Uterus (tissue), 2 donors: Measurements from ENCODE around the gene ADAMTS12.

Experiments
- POLR2A ChIP-seq, 2 donors: fragments of 450-650 bp; IDR thresholded peaks; one replicate each; pipeline ENCODE4 v1.6.1; 2016; ENCODE audit warnings: antibody characterized with exemption in 2 of 2, mild to moderate bottlenecking in 1 of 2, moderate library complexity in 1 of 2
- TF ChIP-seq, protein P1 (sequence below), 4 experiments: fragments of 200-600 bp in 2 of 4; fragments of 450-650 bp in 2 of 4; sonication (generic) in 2 of 4; IDR thresholded peaks; one replicate each; pipeline ENCODE4 v1.5.1; 2016 to 2019; ENCODE audit warnings: antibody characterized with exemption in 4 of 4, mild to moderate bottlenecking in 2 of 4, moderate library complexity in 1 of 4

DNA sequence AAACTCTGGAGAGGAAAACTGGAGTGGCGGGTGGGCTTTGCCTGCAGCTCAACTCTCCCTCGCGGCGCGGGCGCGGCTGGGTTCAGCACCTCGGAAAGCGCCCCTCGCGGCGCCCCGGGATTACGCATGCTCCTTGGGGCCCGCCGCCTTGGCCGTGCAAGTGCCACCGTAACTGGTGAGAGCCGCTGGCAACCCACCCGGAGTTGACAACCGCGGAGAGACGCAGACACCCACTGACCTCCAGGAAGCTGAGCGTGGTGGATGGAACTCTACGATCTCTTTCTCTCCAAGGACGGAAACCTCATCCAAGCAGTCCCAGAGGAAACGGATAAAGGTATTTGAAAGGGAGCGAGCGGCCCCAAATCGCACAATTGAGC is 44.2 kb upstream of the ADAMTS12 start:
- TF ChIP-seq, protein P1, sequence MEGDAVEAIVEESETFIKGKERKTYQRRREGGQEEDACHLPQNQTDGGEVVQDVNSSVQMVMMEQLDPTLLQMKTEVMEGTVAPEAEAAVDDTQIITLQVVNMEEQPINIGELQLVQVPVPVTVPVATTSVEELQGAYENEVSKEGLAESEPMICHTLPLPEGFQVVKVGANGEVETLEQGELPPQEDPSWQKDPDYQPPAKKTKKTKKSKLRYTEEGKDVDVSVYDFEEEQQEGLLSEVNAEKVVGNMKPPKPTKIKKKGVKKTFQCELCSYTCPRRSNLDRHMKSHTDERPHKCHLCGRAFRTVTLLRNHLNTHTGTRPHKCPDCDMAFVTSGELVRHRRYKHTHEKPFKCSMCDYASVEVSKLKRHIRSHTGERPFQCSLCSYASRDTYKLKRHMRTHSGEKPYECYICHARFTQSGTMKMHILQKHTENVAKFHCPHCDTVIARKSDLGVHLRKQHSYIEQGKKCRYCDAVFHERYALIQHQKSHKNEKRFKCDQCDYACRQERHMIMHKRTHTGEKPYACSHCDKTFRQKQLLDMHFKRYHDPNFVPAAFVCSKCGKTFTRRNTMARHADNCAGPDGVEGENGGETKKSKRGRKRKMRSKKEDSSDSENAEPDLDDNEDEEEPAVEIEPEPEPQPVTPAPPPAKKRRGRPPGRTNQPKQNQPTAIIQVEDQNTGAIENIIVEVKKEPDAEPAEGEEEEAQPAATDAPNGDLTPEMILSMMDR (IDR thresholded peaks at IDR 0.05), result peak; percentile 13 to 37 (median 25)
- no peak for TF ChIP-seq POLR2A (IDR thresholded peaks at IDR 0.05)
